NB4 (cell line): ENCODE results near the gene PLOD2.

Source experiments
- DNase-seq: peaks from one replicate; pipeline ENCODE4 v3.0.0; 2010; ENCODE audit warnings: low read depth
- H3K4me3 ChIP-seq: one replicate; pipeline ENCODE4 v1.5.1; 2011; ENCODE audit warnings: mild to moderate bottlenecking, low read depth, low read length, moderate library complexity
- CTCF ChIP-seq: IDR thresholded peaks from one replicate; pipeline ENCODE4 v1.5.1; 2012; ENCODE audit warnings: low read depth, low read length
- MAX ChIP-seq: IDR thresholded peaks from 2 replicates; pipeline ENCODE4 v1.6.1; 2011; ENCODE audit warnings: low read depth, low read length
- MYC ChIP-seq: IDR thresholded peaks from 2 replicates; pipeline ENCODE4 v1.6.1; 2011; ENCODE audit warnings: low read depth, low read length
- POLR2A ChIP-seq: IDR thresholded peaks from 2 replicates; pipeline ENCODE4 v1.6.1; 2011; ENCODE audit warnings: mild to moderate bottlenecking; ENCODE audit not compliant: insufficient read length; ENCODE audit errors: extremely low read depth

The PLOD2 gene

GRCh38 chr3:146166415-146166821 lies 5.4 kb upstream of the PLOD2 start:
- no peak for DNase-seq
- TF ChIP-seq MAX, result no peak
- no peak for TF ChIP-seq MYC
- no peak for TF ChIP-seq POLR2A
- TF ChIP-seq CTCF, result no peak

GRCh38 chr3:146165877-146166276 lies 4.9 kb upstream of the PLOD2 start:
- no peak overlapping the region for H3K4me3 ChIP-seq
- TF ChIP-seq MAX (no peak), POLR2A (no peak), CTCF (no peak), MYC (no peak)
- no peak for DNase-seq

More at GRCh38 chr3:146166415-146166821, 5.4 kb upstream of the PLOD2 start:
- no peak overlapping the region for H3K4me3 ChIP-seq

- TF ChIP-seq CTCF, result no peak
- TF ChIP-seq MYC, result no peak
- TF ChIP-seq POLR2A, result no peak
- TF ChIP-seq MAX, result no peak
- no peak overlapping the region for H3K4me3 ChIP-seq
- no peak for DNase-seq
These were observed 4.2 kb upstream of the PLOD2 start for GRCh38 chr3:146164971-146165769.

GRCh38 chr3:146164506-146164905 lies 3.5 kb upstream of the PLOD2 start:
- H3K4me3 ChIP-seq, result no peak overlapping the region
- DNase-seq, result no peak
- TF ChIP-seq CTCF (no peak), MYC (no peak), MAX (no peak)

- H3K4me3 ChIP-seq, result no peak overlapping the region
- DNase-seq, result no peak
- TF ChIP-seq CTCF (no peak), POLR2A (no peak), MAX (no peak), MYC (no peak)
These were observed 3.1 kb upstream of the PLOD2 start for GRCh38 chr3:146164071-146164470.
